ENCODE data around the gene ATP11B.

The ATP11B gene

GRCh38 chr3:182957226-182957625, 163.9 kb downstream of the ATP11B start:
- DNase-seq (ENCODE audit: insufficient read length, low spot score) (no peak), FAIRE-seq (no peak)
- TF ChIP-seq SPI1 (IDR thresholded peaks at IDR 0.05; ENCODE audit: low read depth, low read length) (no peak), POLR2AphosphoS5 (IDR thresholded peaks at IDR 0.05; ENCODE audit: low read depth, low read length) (no peak), TAF1 (IDR thresholded peaks at IDR 0.05; ENCODE audit: low read depth, low read length) (no peak), POU2F2 (IDR thresholded peaks at IDR 0.05; ENCODE audit: low read depth, low read length) (no peak), POLR2A (IDR thresholded peaks at IDR 0.05; ENCODE audit: low read depth, low read length) (no peak), PAX5 (IDR thresholded peaks at IDR 0.05; ENCODE audit: insufficient read depth, low read length, severe bottlenecking) (no peak)

GRCh38 chr3:182957676-182958266, 164.5 kb downstream of the ATP11B start:
- no peak for DNase-seq (ENCODE audit: insufficient read length, low spot score)
- TF ChIP-seq SPI1 (IDR thresholded peaks at IDR 0.05; ENCODE audit: low read depth, low read length) (no peak), TAF1 (IDR thresholded peaks at IDR 0.05; ENCODE audit: low read depth, low read length) (no peak), POU2F2 (IDR thresholded peaks at IDR 0.05; ENCODE audit: low read depth, low read length) (no peak), POLR2A (IDR thresholded peaks at IDR 0.05; ENCODE audit: low read depth, low read length) (no peak), PAX5 (IDR thresholded peaks at IDR 0.05; ENCODE audit: insufficient read depth, low read length, severe bottlenecking) (no peak), POLR2AphosphoS5 (IDR thresholded peaks at IDR 0.05; ENCODE audit: low read depth, low read length) (no peak)

DNA sequence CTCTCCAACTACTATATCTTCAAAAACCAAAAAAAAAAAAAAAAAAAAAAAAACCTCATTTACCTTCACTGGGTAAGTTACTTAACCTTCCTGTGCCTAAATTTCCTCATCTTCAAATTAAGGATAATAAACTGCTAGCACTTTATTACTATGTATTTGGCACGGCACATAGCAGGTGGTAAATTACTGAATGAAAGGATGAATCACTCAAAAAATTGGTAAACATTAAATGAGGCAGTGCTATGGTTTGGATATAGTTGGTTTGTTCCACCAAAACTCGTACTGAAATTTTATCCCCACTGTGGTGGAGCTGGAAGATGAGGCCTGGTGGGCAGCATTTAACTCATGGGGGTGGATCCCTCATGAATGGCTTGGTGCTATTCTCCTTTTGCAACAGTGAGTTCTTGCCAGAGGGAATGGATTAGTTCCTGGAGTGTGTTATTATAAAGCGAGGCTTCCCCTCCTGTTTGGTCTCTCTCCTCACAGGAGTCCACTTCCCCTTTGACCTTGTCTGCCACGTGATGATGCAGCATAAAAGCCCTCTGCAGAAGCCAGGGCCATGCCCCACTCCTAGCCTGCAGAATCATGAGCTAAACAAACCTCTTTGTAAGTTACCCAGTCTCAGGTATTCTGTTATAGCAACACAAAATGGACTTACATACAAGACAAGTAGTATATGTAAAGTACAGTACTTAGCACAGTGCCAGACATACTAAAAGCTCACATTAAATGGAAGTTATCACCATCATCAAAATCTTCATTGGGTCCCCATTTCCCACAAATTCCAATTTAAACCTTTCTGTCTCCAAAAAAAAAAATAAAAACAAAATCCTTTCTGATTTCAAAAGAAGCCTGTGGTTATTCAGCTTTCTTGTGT, 166.4 kb downstream of the ATP11B start:
- no peak for DNase-seq (ENCODE audit: insufficient read length, low spot score)
- TF ChIP-seq TAF1 (IDR thresholded peaks at IDR 0.05; ENCODE audit: low read depth, low read length) = no peak
- no peak for TF ChIP-seq POU2F2 (IDR thresholded peaks at IDR 0.05; ENCODE audit: low read depth, low read length)
- TF ChIP-seq SPI1 (IDR thresholded peaks at IDR 0.05; ENCODE audit: low read depth, low read length) = no peak
- no peak for TF ChIP-seq POLR2AphosphoS5 (IDR thresholded peaks at IDR 0.05; ENCODE audit: low read depth, low read length)
- TF ChIP-seq POLR2A (IDR thresholded peaks at IDR 0.05; ENCODE audit: low read depth, low read length) = no peak
- TF ChIP-seq PAX5 (IDR thresholded peaks at IDR 0.05; ENCODE audit: insufficient read depth, low read length, severe bottlenecking) = no peak
- FAIRE-seq = no peak

More at GRCh38 chr3:182957676-182958266, 164.5 kb downstream of the ATP11B start:
- FAIRE-seq = no peak

DNA sequence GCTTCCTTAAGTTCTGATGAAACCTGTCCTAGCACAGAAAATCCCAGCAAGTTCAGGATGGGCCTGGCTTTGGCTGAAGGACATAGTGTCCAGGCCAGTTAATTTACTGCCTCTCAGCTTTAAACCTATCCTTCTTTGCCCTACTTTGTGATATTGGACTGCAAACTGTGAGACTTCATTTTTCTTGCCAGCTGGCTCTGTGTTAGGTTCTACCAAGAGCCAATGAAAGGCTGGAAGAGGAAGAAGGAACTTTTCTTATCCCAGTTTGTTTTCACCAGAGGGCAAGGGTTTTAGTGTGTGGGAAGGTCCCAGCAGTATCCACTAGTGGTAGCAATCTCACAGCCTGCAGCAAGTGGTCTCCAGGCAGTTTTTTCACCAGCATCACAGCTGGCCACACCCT, 168.9 kb downstream of the ATP11B start:
- no peak for DNase-seq (ENCODE audit: insufficient read length, low spot score)
- no peak for FAIRE-seq
- TF ChIP-seq TAF1 (IDR thresholded peaks at IDR 0.05; ENCODE audit: low read depth, low read length) (no peak), POU2F2 (IDR thresholded peaks at IDR 0.05; ENCODE audit: low read depth, low read length) (no peak), POLR2AphosphoS5 (IDR thresholded peaks at IDR 0.05; ENCODE audit: low read depth, low read length) (no peak)

- DNase-seq (ENCODE audit: insufficient read length, low spot score) (no peak), FAIRE-seq (no peak)
- TF ChIP-seq TAF1 (IDR thresholded peaks at IDR 0.05; ENCODE audit: low read depth, low read length) (no peak), POU2F2 (IDR thresholded peaks at IDR 0.05; ENCODE audit: low read depth, low read length) (no peak), SPI1 (IDR thresholded peaks at IDR 0.05; ENCODE audit: low read depth, low read length) (no peak), POLR2A (IDR thresholded peaks at IDR 0.05; ENCODE audit: low read depth, low read length) (no peak), POLR2AphosphoS5 (IDR thresholded peaks at IDR 0.05; ENCODE audit: low read depth, low read length) (no peak), PAX5 (IDR thresholded peaks at IDR 0.05; ENCODE audit: insufficient read depth, low read length, severe bottlenecking) (no peak)
These were observed 170.9 kb downstream of the ATP11B start for GRCh38 chr3:182964179-182964578.

DNA sequence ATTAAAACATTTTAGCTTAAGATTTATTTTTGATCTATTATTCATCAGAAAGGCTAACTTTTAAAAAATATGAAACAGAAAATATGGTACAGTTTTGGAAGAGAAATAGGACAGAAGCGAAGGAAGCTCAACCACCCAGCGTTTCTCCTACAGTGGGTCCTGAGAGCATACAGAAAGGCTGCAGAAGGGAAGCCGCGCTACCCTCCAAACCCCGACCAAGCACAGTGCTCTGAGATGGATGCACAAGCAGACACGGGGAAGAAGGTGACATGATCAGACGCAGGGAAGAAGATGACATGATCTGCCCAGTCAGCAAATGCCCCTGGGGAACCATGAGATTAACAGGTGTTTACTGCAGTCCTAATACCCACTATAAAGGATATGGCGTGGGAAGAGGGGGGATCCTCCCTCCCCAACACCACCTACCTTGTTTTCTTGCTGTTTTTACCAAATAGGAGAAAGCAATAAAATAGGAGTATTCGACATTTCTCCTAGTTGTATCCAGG, 172.6 kb downstream of the ATP11B start:
- DNase-seq (ENCODE audit: insufficient read length, low spot score) = no peak
- FAIRE-seq = no peak
- TF ChIP-seq SPI1 (IDR thresholded peaks at IDR 0.05; ENCODE audit: low read depth, low read length) = no peak
- TF ChIP-seq POLR2AphosphoS5 (IDR thresholded peaks at IDR 0.05; ENCODE audit: low read depth, low read length) = no peak
- TF ChIP-seq PAX5 (IDR thresholded peaks at IDR 0.05; ENCODE audit: insufficient read depth, low read length, severe bottlenecking) = no peak
- TF ChIP-seq POLR2A (IDR thresholded peaks at IDR 0.05; ENCODE audit: low read depth, low read length) = no peak
- TF ChIP-seq TAF1 (IDR thresholded peaks at IDR 0.05; ENCODE audit: low read depth, low read length) = no peak
- TF ChIP-seq POU2F2 (IDR thresholded peaks at IDR 0.05; ENCODE audit: low read depth, low read length) = no peak

DNA sequence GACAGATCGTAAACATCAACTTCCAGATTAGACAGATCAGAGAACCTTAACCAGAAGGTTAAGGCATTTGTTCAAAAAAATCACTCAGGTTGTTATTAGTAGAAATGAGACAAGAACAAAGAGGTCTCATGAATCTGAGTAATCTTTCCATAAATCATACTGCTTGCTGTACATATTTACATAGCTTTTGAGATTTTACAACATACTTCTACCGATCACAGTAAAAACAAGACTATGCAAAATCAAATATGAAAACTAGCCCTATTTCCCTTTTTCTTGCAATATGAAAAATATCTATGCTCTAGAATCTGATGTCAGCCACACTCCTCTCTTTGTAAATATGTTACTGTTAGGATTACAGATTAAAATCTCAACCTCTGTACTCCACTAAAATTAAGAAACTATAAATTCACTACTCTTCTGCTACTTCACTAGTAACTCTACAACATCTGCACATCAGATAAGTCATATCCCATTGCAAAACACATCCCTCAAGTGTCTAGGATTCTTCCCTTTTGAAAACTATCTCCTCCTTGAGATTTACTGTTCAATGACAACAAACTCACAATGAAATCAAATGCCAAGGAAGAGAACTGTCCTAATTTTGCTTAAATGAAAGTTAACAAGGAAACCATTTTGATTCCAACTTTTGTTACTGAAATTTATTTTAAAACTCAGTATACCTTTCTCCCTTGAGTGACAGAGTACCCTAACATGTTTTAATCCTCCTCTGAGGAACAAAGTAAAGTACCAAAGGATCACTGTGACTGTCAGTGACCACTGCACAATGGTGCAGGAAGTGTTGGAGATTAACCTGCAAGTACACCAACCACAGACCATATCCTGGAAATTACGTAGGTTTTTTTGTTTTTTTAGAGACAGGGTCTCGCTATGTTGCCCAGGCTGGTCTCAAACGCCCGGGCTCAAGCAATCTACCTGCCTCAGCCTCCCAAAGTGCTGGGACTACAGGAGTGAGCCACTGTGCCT, 174.2 kb downstream of the ATP11B start:
- FAIRE-seq (no peak), DNase-seq (ENCODE audit: insufficient read length, low spot score) (no peak)
- no peak for TF ChIP-seq POLR2A (IDR thresholded peaks at IDR 0.05; ENCODE audit: low read depth, low read length)
- no peak for TF ChIP-seq POLR2AphosphoS5 (IDR thresholded peaks at IDR 0.05; ENCODE audit: low read depth, low read length)
- TF ChIP-seq SPI1 (IDR thresholded peaks at IDR 0.05; ENCODE audit: low read depth, low read length) = no peak
- TF ChIP-seq PAX5 (IDR thresholded peaks at IDR 0.05; ENCODE audit: insufficient read depth, low read length, severe bottlenecking) = no peak
- no peak for TF ChIP-seq TAF1 (IDR thresholded peaks at IDR 0.05; ENCODE audit: low read depth, low read length)
- no peak for TF ChIP-seq POU2F2 (IDR thresholded peaks at IDR 0.05; ENCODE audit: low read depth, low read length)

DNA sequence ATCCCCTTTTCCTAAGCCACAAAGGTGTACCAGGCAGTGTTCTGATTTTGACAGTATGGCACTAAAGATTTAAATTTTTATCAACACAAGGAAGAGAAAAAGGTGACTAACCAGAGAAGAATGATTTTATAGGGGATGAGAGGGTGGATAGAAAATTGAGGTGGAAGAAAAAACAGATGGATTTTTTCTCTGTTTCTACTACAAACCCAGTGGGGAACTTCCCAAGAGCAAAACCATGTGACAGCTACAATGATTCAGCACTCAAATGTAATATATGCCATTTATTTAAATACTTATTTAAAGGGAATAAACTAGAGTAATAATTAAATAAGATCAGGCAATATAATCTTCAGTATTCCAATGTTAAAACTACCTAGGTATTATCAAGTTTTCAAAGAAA, 176.0 kb downstream of the ATP11B start:
- TF ChIP-seq PAX5 (IDR thresholded peaks at IDR 0.05; ENCODE audit: insufficient read depth, low read length, severe bottlenecking) (no peak), POU2F2 (IDR thresholded peaks at IDR 0.05; ENCODE audit: low read depth, low read length) (no peak), TAF1 (IDR thresholded peaks at IDR 0.05; ENCODE audit: low read depth, low read length) (no peak), POLR2AphosphoS5 (IDR thresholded peaks at IDR 0.05; ENCODE audit: low read depth, low read length) (no peak), POLR2A (IDR thresholded peaks at IDR 0.05; ENCODE audit: low read depth, low read length) (no peak), SPI1 (IDR thresholded peaks at IDR 0.05; ENCODE audit: low read depth, low read length) (no peak)
- DNase-seq (ENCODE audit: insufficient read length, low spot score) = no peak
- no peak for FAIRE-seq

Data from GM12891 (cell line).